Small intestine (tissue), 7 donors: ENCODE data around the gene CAMK1D. TPM values are rescaled to one million over a fixed set of nuclear protein-coding genes. Genes with fewer than 3 reads are reported as not detected.

Source experiments
- DNase-seq, 2 donors: peaks; one replicate each; pipeline versions ENCODE4 v3.0.0 to v3.0.0-alpha.2; 2013
- FAIRE-seq: peaks from 2 replicates; lab custom pipeline; 2012; peaks lifted over from hg19 to GRCh38; lab: Jason Lieb, UNC
- H3K27ac ChIP-seq, 3 donors: one replicate each; pipeline ENCODE4 v1.5.1; 2013; ENCODE audit warnings: low read length in 2 of 3, mild to moderate bottlenecking in 2 of 3, control low read depth in 1 of 3, inconsistent platforms in 1 of 3, low read depth in 1 of 3, moderate library complexity in 1 of 3
- H3K27me3 ChIP-seq, 3 donors: one replicate each; pipeline ENCODE4 v1.6.1; 2013; ENCODE audit warnings: low read length in 3 of 3, inconsistent platforms in 1 of 3; ENCODE audit not compliant: control insufficient read depth in 3 of 3, insufficient read depth in 3 of 3
- H3K36me3 ChIP-seq, 3 donors: one replicate each; pipeline ENCODE4 v1.6.1; 2013; ENCODE audit warnings: low read length in 3 of 3, inconsistent platforms in 1 of 3, low read depth in 1 of 3, mild to moderate bottlenecking in 1 of 3, moderate library complexity in 1 of 3; ENCODE audit not compliant: control insufficient read depth in 3 of 3, insufficient read depth in 2 of 3
- H3K4me1 ChIP-seq, 3 donors: one replicate each; pipeline ENCODE4 v1.6.1; 2013; ENCODE audit warnings: low read length in 2 of 3, inconsistent platforms in 1 of 3, low read depth in 1 of 3, mild to moderate bottlenecking in 1 of 3, moderate library complexity in 1 of 3; ENCODE audit not compliant: control insufficient read depth in 3 of 3, insufficient read depth in 2 of 3
- H3K4me3 ChIP-seq, 3 donors: one replicate each; pipeline ENCODE4 v1.5.1; 2013; ENCODE audit warnings: low read length in 3 of 3, control low read depth in 1 of 3, inconsistent platforms in 1 of 3, low read depth in 1 of 3, mild to moderate bottlenecking in 1 of 3, moderate library complexity in 1 of 3
- H3K9me3 ChIP-seq, 2 donors: one replicate each; pipeline ENCODE4 v1.6.1; 2013; ENCODE audit warnings: low read depth in 1 of 2, low read length in 1 of 2; ENCODE audit not compliant: control insufficient read depth in 2 of 2, insufficient read depth in 1 of 2
- WGBS, 3 donors: extraction: QIAGEN DNeasy Blood & Tissue Kit; methylation state at CpG; one replicate each; pipeline ENCODE4 v1.1.7; 2013; 5-methylcytosine and 5-hydroxymethylcytosine counted together
- polyA plus RNA-seq, 4 donors: library from polyadenylated mRNA; stranded (reverse) in 3 of 4; unstranded in 1 of 4; fragments of 200-250 nt in 3 of 4; fragments of 120-200 nt in 1 of 4; gene quantifications; one replicate each; pipeline versions ENCODE4 v1.2.1 to v1.2.3, GENCODE V29; 2013
- donor health status: healthy with polysubstance abuse.
- donor health status: control.
- donor health status: control.
- donor health status: Bipolar disorder and iron deficiency.
- donor health status: healthy.

CAMK1D gene
- polyA plus RNA-seq, 4 donors, result 0.45 to 9.7 (median 3.8) TPM

GRCh38 chr10:12668634-12669033, 319.3 kb downstream of the CAMK1D start:
- H3K36me3 ChIP-seq, result no peaks in the 10 kb centered on the region
- no peaks in the 10 kb centered on the region for H3K4me1 ChIP-seq
- DNase-seq (no peak), FAIRE-seq (no peak)
- H3K9me3 ChIP-seq, result no peaks in the 10 kb centered on the region
- no peak overlapping the region for H3K4me3 ChIP-seq
- 81 to 87% (median 83%) methylated on average over 6 of the region's 6 CpGs for WGBS, 3 donors
- H3K27me3 ChIP-seq, result no peaks in the 10 kb centered on the region
- H3K27ac ChIP-seq, result no peak overlapping the region

- H3K27me3 ChIP-seq, result no peaks in the 10 kb centered on the region
- DNase-seq (no peak), FAIRE-seq (no peak)
- no peaks in the 10 kb centered on the region for H3K36me3 ChIP-seq
- no peak overlapping the region for H3K4me3 ChIP-seq
- no peaks in the 10 kb centered on the region for H3K9me3 ChIP-seq
- no peaks in the 10 kb centered on the region for H3K4me1 ChIP-seq
- no peak overlapping the region for H3K27ac ChIP-seq
- 79 to 95% (median 85%) methylated on average over 7 of the region's 7 CpGs for WGBS, 3 donors
These were observed 320.7 kb downstream of the CAMK1D start for GRCh38 chr10:12670004-12670403.

- Histone ChIP-seq H3K27me3 (no peaks in the 10 kb centered on the region), H3K4me1 (no peaks in the 10 kb centered on the region), H3K4me3 (no peak overlapping the region), H3K9me3 (no peaks in the 10 kb centered on the region), H3K36me3 (no peaks in the 10 kb centered on the region), H3K27ac (no peak overlapping the region)
- no peak for DNase-seq
- FAIRE-seq, result no peak
These were observed 325.8 kb downstream of the CAMK1D start for GRCh38 chr10:12675186-12675585.

GRCh38 chr10:12679636-12680035, 330.3 kb downstream of the CAMK1D start:
- H3K27me3 ChIP-seq, result no peaks in the 10 kb centered on the region
- no peak overlapping the region for H3K4me3 ChIP-seq
- no peaks in the 10 kb centered on the region for H3K9me3 ChIP-seq
- no peaks in the 10 kb centered on the region for H3K4me1 ChIP-seq
- no peak for DNase-seq
- WGBS, 3 donors, result 94 to 98% (median 96%) methylated on average over 6 of the region's 6 CpGs
- FAIRE-seq, result no peak
- H3K27ac ChIP-seq, result no peak overlapping the region
- no peaks in the 10 kb centered on the region for H3K36me3 ChIP-seq

DNA sequence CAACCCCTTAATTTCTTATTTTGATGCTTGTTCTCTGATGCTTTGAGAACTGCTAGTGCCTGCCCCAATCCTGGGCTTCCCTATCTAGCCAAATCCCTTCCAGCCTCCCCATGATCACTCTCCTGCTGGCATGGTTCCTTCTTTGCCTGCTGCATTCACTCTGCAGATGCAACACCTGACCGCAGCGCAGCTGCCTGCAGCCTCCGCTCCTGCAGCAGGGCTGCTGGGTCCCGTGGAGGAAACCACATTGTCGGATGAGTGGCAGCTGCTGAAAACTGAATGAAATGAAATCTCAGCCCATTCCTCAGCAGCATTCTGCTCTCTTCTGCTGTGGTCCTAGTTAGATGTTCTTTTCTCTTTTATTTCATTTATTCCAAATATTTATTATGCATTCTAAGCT, 331.9 kb downstream of the CAMK1D start:
- WGBS, 3 donors, result 84 to 94% (median 85%) methylated on average over 5 of the region's 5 CpGs
- DNase-seq, result no peak

GRCh38 chr10:12684784-12685183, 335.4 kb downstream of the CAMK1D start:
- Histone ChIP-seq H3K4me3 (no peak overlapping the region), H3K27ac (no peak overlapping the region), H3K27me3 (no peaks in the 10 kb centered on the region), H3K9me3 (no peaks in the 10 kb centered on the region), H3K36me3 (no peaks in the 10 kb centered on the region), H3K4me1 (no peaks in the 10 kb centered on the region)
- peak in 1 of 2 donors; percentile 16 for DNase-seq
- 39 to 69% (median 57%) methylated on average over 8 of the region's 8 CpGs for WGBS, 3 donors
- no peak for FAIRE-seq

More for the DNA sequence above, 331.9 kb downstream of the CAMK1D start:
- no peaks in the 10 kb centered on the region for H3K27me3 ChIP-seq
- H3K4me3 ChIP-seq, result no peak overlapping the region
- H3K4me1 ChIP-seq, result no peaks in the 10 kb centered on the region
- H3K9me3 ChIP-seq, result no peaks in the 10 kb centered on the region
- H3K36me3 ChIP-seq, result no peaks in the 10 kb centered on the region
- no peak overlapping the region for H3K27ac ChIP-seq
- FAIRE-seq, result no peak

DNA sequence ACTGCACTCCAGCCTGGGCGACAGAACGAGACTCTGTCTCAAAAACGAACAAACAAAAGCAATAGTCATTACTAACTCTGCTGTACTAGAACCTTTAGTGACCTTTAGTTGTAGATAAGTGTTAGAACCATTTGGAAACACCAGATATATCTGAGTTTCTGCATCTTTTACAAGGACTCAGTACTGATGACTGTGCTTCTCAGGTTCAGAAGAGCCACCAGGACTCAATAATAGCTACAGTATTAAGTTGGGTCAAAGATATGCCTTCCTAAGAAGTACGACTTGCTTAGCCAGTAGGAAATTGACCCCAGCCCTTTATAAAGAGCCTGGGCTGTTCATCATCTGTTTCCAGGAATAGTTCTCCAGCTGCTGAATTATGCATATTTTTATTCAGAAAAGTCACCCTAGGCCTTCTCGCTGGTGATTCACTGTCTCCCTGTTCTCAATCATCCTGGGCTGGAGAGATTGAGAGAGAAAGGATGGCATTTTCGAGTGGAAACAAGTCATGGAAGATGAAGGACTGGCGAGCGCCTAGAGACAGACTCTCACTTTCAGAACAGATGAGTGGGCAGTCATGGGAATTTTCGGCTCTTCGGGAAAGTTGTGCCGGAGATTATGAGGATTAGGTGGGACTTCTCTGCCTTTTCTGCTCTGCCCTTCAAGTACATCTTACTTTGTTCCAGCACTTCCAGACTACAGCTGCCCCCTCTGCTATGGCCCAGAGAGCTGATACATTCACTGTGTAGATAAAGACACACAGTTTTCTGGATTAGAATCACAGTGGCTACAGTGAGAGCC, 336.1 kb downstream of the CAMK1D start:
- H3K4me3 ChIP-seq, result no peak overlapping the region
- FAIRE-seq, result no peak
- H3K36me3 ChIP-seq, result no peaks in the 10 kb centered on the region
- no peak for DNase-seq
- no peak overlapping the region for H3K27ac ChIP-seq
- no peaks in the 10 kb centered on the region for H3K4me1 ChIP-seq
- H3K27me3 ChIP-seq, result no peaks in the 10 kb centered on the region
- WGBS, 3 donors, result 74 to 88% (median 80%) methylated on average over 11 of the region's 11 CpGs
- no peaks in the 10 kb centered on the region for H3K9me3 ChIP-seq

DNA sequence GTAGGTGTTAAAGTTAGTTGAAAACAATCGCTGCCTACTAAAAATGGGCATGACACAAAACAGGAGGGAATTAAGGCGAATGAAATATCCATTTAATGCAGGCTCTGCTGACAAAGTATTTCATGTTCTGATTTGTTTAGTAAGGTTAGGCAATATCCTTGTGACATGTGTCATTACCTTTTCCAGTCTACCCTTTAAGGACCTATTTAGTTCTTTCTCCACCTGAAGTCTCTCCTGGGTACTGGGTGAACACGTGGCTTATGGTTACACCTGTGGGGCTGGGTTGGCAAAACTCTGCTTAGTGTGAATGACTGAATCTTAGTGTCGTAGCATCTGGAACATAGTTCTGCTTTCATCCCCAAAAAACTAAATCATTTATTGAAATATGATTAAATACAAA, 338.6 kb downstream of the CAMK1D start:
- 82 to 90% (median 88%) methylated on average over 4 of the region's 4 CpGs for WGBS, 3 donors
- no peaks in the 10 kb centered on the region for H3K9me3 ChIP-seq
- no peak for FAIRE-seq
- no peaks in the 10 kb centered on the region for H3K27me3 ChIP-seq
- H3K27ac ChIP-seq, result no peak overlapping the region
- DNase-seq, result no peak
- no peaks in the 10 kb centered on the region for H3K36me3 ChIP-seq
- no peak overlapping the region for H3K4me3 ChIP-seq
- no peaks in the 10 kb centered on the region for H3K4me1 ChIP-seq

- FAIRE-seq (no peak), DNase-seq (peak in 1 of 2 donors; percentile 60)
- Histone ChIP-seq H3K27me3 (no peaks in the 10 kb centered on the region), H3K4me1 (no peaks in the 10 kb centered on the region), H3K36me3 (no peaks in the 10 kb centered on the region), H3K4me3 (no peak overlapping the region), H3K27ac (peak overlapping the region in 1 of 3 donors; percentile 31), H3K9me3 (no peaks in the 10 kb centered on the region)
- 59 to 73% (median 69%) methylated on average over 6 of the region's 6 CpGs for WGBS, 3 donors
These were observed 340.5 kb downstream of the CAMK1D start for GRCh38 chr10:12689893-12690292.
